ENCODE data around the gene CTBP1. TPM values are rescaled to one million over a fixed set of nuclear protein-coding genes. Genes with fewer than 3 reads are reported as not detected.

Gene CTBP1
- total RNA-seq, 1 experiment from 2014 or later, result 210 TPM

- peak; percentile 82 for DNase-seq (ENCODE audit: low read depth)
Measured at GRCh38 chr4:1177274-1178141, 71.4 kb downstream of the CTBP1 start.

- DNase-seq (ENCODE audit: low read depth), result no peak
Measured at GRCh38 chr4:1176398-1177273, 72.3 kb downstream of the CTBP1 start.

GRCh38 chr4:1175635-1176229 is 73.2 kb downstream of the CTBP1 start:
- no peak for DNase-seq (ENCODE audit: low read depth)

- no peak for DNase-seq (ENCODE audit: low read depth)
Measured at GRCh38 chr4:1174941-1175634, 73.8 kb downstream of the CTBP1 start.

GRCh38 chr4:1172971-1173757 is 75.8 kb downstream of the CTBP1 start:
- no peak for DNase-seq (ENCODE audit: low read depth)

GRCh38 chr4:1172228-1172851 is 76.6 kb downstream of the CTBP1 start, which contains the start of gene SPON2:
Gene SPON2, minus strand, starts transcription at chr4:1172583.
- DNase-seq (ENCODE audit: low read depth), result no peak

- no peak for DNase-seq (ENCODE audit: low read depth)
Measured at GRCh38 chr4:1171311-1172227, 77.4 kb downstream of the CTBP1 start.

GRCh38 chr4:1170976-1171310 is 78.0 kb downstream of the CTBP1 start:
- DNase-seq (ENCODE audit: low read depth), result no peak

- no peak for DNase-seq (ENCODE audit: low read depth)
Measured at GRCh38 chr4:1170156-1170975, 78.6 kb downstream of the CTBP1 start.

- no peak for DNase-seq (ENCODE audit: low read depth)
Measured at GRCh38 chr4:1169691-1170096, 79.2 kb downstream of the CTBP1 start.

- no peak for DNase-seq (ENCODE audit: low read depth)
Measured at GRCh38 chr4:1169171-1169671, 79.7 kb downstream of the CTBP1 start.

GRCh38 chr4:1168191-1169101 is 80.5 kb downstream of the CTBP1 start:
- no peak for DNase-seq (ENCODE audit: low read depth)

GRCh38 chr4:1167244-1167949 is 81.5 kb downstream of the CTBP1 start:
- DNase-seq (ENCODE audit: low read depth), result peak; percentile 46

GRCh38 chr4:1166509-1167243 is 82.3 kb downstream of the CTBP1 start:
- no peak for DNase-seq (ENCODE audit: low read depth)

GRCh38 chr4:1164956-1165545 is 83.9 kb downstream of the CTBP1 start:
- no peak for DNase-seq (ENCODE audit: low read depth)
